ENCODE data around the gene CYP17A1.
"Not testable (repeated sequence)": the region's sequence is repeated elsewhere in the genome, so short reads cannot be mapped to it uniquely, and the experiment has no call there.

The CYP17A1 gene, protein sequence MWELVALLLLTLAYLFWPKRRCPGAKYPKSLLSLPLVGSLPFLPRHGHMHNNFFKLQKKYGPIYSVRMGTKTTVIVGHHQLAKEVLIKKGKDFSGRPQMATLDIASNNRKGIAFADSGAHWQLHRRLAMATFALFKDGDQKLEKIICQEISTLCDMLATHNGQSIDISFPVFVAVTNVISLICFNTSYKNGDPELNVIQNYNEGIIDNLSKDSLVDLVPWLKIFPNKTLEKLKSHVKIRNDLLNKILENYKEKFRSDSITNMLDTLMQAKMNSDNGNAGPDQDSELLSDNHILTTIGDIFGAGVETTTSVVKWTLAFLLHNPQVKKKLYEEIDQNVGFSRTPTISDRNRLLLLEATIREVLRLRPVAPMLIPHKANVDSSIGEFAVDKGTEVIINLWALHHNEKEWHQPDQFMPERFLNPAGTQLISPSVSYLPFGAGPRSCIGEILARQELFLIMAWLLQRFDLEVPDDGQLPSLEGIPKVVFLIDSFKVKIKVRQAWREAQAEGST

GRCh38 chr10:102837230-102837721, at the start of gene CYP17A1:
Gene CYP17A1 (minus strand): TSS chr10:102837413. CDS start chr10:102837361, 52 bp downstream.
- DNase-seq, result peak; percentile 64

GRCh38 chr10:102880256-102880655, 43.0 kb upstream of the CYP17A1 start:
- no peak for DNase-seq

DNA sequence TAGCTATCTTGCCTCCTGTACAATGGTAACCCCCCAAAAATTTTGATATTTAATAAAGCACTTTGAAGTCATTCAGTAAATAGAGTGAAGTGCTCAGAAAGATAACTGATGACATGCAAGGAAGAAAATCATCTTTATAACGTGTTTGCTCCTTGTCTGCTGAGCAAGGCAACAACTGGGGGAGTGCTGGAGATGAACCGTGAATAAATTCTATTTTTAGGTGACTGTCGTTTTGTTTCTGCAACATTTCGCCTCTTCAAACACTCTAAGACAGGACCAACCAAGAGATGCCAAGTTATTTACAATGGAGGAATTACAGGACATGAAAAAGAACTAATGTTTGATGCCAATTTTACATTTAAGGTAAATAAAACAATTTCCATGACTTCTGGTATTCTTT, 41.4 kb upstream of the CYP17A1 start:
- no peak for DNase-seq

DNA sequence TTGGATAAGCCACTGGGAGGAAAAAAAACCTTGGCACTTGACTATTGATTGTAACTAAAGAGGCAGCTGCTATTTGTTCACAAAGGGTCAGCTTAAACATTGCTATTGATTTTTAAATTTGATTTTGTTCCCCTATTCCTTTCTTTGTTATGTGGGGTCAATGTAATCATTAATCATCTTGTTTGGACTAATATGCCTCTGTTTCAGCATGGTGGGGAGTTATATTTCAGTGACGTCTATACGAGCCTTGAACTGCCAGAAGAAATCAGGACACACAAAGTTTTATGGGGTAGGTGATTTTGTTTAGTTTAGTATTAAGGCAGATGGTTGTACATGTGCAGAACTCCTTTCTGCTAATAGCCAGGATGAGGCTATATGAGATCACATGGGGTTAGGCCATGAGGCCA, 39.5 kb upstream of the CYP17A1 start:
- DNase-seq, result no peak

DNA sequence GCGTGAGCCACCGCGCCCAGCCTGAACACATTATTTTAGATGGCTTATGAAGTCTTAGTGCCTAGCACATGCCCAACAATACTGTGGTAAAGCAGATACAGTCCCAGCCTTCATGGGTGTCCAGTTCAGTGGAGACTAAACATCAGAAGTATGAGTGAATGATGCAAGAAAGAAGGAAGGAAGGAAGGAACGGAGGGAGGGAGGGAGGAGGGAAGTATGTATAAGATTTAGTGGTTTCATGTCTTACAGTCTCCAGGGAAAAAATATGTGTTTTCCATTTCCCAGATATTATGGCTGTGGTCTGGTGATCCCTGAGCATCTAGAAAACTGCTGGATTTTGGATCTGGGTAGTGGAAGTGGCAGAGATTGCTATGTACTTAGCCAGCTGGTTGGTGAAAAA, 35.0 kb upstream of the CYP17A1 start:
- DNase-seq, result no peak

GRCh38 chr10:102870221-102870620, 33.0 kb upstream of the CYP17A1 start:
- DNase-seq, result no peak

DNA sequence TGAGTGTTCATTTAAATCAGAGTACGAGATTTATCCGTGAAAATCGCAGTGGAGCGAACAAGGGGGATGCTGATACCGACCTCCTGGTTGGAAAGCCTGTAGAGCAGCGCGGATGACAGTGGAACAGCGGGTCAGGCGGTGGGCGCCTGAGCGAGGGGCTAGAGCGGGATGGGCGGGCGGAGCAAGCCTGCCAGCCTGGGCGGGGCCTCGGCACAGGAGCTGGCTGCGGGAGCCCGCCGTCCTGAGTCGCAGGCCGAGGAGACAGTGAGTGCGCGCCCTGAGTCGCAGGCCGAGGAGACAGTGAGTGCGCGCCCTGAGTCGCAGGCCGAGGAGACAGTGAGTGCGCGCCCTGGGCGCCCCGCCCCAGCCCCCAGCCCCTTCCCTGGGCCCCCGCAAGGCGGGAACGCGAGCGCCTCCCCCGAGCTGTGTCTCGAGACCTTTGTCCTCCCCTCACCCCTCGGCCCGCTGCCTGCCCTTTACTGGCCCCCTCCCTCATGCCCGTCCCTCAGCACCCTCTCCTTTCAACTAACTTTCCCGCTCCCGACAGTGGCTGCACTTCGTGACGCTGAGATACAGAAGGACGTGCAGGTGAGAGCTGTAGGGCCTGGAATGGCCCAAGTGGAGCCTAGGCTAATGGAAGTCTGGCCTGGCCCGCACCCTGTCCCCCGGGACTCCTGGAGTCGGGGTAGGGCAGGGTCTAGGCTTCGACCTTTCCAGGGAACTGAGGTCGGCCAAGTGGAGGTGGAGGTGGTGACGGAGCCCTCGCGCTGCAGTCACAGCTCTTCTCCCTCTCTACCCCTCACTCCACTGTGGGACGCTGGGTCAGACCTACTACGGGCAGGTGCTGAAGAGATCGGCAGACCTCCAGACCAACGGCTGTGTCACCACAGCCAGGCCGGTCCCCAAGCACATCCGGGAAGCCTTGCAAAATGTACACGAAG, 32.3 kb upstream of the CYP17A1 start, which contains the start of gene AS3MT:
Gene AS3MT, plus strand, starts transcription at position 213 of the 941 bp plus-strand sequence. Its CDS starts 123 bp downstream, at position 336.
- no peak for DNase-seq

DNA sequence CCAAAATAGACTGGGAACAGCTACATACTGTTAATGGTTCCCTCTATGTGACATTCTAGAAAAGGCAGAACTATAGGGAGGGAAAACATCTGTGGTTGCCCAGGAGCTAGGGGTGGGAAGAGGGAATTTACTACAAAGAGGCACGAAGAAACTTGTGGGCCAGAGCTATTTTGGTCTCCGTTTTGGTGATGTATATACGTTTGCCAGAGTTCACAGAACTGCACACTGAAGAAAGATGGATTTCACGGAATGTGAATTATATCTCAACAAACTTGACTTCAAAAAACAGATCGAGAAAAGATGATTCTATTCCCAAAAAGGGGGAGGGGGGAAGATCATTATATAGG, 31.7 kb upstream of the CYP17A1 start:
- DNase-seq, result no peak

- DNase-seq, result no peak
These were observed 28.4 kb upstream of the CYP17A1 start for GRCh38 chr10:102865620-102866019.

DNA sequence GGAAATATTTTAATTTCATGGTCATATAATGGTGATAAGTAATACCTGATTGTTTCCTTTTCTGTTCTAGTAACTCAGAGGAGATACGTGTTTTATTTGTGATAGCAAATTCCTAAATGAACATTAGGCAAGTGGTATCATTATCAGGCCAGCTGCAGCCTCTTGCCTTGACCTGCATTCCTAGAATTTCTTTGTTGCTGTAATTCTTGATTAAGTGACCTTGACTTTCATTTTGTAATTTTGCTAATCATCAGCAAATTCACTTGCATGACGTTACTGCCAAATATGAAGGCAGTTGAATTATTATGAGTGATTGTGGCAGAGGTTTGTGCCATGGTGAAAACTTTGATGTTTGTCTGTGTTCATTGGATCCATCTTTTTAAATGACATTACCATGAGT, 26.4 kb upstream of the CYP17A1 start:
- DNase-seq, result peak; percentile 28

GRCh38 chr10:102859911-102860310, 22.7 kb upstream of the CYP17A1 start:
- DNase-seq, result no peak

DNA sequence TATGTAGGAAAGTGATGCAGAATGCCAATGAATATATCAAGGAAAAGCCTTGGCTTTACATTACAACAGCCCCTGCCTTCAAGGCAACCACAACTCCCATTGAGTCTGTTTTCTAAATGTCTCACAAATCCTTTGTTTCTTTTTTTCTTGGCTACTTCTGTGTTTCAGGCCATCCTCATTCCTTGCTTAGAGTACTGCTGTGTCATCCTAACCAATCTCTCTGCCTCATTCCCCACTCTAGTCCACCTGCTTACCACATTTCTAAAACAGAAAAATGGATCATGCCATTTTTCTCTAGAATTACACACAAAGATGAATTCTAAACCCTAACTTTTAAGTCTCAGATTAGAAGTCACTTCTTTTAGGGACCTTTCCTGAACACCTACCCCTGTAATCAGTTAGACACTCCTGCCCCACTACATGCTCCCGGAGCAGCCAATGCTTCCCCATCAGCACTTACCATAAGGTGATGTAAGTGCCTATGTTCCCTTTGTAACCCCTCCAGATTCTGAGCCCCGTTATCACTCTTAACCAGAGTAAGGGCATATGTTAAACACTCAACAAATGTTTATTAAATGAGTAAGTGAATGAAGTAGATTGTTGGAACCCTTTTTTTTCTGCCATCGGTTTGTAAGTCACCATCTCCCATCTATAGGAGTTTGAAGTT, 19.7 kb upstream of the CYP17A1 start:
- DNase-seq, result no peak

GRCh38 chr10:102855731-102856436, 18.7 kb upstream of the CYP17A1 start:
- DNase-seq, result peak; percentile 86

DNA sequence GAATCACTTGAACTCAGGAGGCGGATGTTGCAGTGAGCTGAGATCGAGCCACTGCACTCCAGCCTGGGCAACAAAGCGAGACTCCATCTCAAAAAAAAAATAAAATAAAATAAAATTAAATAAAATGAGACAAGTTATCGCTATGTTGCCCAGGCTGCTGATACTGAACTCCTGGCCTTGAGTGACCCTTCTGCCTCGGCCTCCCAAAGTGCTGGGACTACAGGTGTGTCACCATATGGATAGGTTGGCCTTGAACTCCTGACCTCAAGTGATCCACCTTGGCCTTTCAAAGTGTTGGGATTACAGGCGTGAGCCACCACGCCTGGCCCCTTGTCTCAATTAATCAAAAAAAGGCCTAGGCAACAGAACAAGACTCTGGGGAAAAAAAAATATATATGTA, 16.0 kb upstream of the CYP17A1 start:
- DNase-seq, result not testable (repeated sequence)

DNA sequence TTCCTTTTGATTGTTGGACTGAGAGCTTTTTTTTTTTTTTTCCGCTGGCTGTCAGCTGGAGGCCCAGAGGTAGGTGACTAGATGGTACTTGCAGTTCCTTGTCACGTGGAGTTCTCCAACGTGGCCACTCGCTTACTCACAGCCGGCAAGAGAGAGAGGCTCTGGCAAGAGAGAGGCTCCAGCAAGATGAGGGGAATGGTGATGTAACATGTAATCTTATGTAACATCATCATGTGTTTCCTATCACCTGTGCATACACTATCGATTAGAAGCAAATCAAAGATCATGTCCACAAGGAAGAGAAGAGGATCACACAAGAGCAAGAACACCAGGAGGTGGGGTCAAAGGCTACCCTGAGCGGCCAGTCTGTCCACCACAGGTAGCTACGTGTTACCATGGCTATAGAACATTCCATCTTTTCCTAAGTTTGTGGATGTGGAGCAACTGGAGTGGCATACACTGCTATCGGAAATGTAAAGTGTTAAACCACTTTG, 12.9 kb upstream of the CYP17A1 start:
- no peak for DNase-seq

DNA sequence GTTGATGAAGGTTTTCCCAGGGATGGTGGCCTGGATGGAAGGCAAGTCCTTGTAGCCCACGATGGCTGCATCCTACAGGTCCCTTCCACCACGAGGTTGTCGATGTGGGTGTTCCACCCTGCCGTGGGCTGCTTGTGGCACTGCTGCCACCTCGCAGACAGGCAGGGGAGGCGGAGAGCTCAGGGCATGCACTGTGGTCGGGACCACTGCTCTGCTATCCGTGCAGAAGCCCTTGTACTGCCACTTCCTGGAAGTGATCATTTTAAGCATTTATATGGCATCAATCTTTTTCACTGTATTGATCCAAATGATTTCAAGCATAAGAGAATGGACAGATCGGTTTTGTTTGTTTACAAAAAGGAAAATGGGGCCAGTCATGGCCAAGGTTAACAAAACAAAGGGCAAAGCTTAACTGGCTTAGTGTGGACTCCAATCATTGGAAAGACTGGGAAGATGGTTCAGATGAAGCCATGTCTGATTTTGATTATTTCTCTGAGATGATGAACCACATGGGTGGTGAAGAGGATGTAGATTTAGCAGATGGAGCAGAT, 8.2 kb upstream of the CYP17A1 start:
- no peak for DNase-seq

- DNase-seq, result not testable (repeated sequence)
These were observed 7.1 kb upstream of the CYP17A1 start for GRCh38 chr10:102844190-102844776.

DNA sequence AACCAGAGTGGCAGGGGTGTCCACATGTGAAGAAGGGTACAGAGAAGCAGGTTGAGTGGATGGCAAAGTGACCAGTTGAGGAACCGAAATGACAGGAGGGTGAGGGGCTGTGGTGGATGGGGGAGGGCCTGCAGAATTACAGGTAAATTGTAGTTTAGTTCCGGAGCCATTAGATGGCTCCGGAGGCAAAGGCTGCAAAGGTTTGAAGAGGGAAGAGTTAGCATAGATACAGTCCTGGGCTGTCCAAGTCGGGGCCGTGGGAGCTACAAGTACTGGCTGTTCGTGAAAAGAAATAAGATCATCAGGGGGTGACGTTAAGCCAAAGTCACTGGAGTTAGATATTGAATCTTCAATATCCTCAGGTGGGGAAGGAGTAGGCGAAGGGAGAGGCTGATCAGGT, 5.9 kb upstream of the CYP17A1 start:
- not testable (repeated sequence) for DNase-seq

DNA sequence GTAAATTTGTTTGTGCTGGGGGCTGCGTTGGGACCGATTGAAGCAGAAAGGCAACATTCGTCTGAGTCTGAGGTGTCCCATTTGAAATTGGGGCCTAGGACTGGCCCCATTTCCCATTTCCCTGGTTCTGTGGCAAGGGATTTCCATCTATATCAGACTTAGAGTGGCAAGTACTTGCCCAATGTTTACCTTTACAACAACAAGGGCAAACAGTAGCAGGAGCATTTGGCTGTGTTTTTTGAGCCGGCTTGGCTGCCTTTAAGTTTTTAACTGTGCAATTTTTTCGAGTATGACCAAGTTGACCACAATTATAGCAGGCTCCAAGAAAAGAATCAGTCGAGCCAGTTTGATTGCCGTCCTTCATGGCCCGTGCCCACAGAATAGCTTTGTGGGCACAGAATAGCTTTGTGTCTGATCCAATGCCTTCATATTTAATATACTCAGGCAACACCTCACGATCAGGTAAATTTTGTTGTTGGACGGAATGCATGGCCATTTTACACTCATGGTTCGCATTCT, 4.7 kb upstream of the CYP17A1 start:
- no peak for DNase-seq

DNA sequence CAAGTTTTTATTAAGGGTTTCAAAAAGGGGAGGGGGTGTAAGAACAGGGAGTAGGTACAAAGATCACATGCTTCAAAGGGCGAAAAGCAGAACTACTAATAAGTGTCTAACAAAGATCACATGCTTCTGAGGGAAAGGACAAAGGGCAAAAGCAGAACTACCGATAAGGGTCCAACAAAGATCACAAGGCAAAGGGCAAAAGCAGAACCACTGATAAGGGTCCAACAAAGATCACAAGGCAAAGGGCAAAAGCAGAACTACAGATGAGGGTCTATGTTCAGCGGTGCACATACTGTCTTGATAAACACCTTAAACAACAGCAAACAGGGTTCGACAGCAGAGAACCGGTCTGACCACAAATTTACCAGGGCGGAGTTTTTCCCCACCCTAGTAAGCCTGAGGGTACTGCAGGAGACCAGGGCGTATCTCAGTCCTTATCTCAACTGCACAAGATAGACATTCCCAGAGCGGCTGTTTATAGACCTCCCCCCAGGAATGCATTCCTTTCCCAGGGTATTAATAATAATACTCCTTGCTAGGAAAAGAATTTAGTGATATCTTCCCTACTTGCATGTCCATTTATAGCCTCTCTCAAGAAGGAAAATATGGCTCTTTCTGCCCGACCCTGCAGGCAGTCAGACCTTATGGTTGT, 1.2 kb upstream of the CYP17A1 start:
- not testable (repeated sequence) for DNase-seq

All from NCI-H226 (cell line).